NCI-H345 (cell line): ENCODE data around the gene TMCO4.

ENCODE experiments used
- DNase-seq: peaks from one replicate; lab custom pipeline; 2025; lab: John Stamatoyannopoulos, UW

TMCO4 gene

DNA sequence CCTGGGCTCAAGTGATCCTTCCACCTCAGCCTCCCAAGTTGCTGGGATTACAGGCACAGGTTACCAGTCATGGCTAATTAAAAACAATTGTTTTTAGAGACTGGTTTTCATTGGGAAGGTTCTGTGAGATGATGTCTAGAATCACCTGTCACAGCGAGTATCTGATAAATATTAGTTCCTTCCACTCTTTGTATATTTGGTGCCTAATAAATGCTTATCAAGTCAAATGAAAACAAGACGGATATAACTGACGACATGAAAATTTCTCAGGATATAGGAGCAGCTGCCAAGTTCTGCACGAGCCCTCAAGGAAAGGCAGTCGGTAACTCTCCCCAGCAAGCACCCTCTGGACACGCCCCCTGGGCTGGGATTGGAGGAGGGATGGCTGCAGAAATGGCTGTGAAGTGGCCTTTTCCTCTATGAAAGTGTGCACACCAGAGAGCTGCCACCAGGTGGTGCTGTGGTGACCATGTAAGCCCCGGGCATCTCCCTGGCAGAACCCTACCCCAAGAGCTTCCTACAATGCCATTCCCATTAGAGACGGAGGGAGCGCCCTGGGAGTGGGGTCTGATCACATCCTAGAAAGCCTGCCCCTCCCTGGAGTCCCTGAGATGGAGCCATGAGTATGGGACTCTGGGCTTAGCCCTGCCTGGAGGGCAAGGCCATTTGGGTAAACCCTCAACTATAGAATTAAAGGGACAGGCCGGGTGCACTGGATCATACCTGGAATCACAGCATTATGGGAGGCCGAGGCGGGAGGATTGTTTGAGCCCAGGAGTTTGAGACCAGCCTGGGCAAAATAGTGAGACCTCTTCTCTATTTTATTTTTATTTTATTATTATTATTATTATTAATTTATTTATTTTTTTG is 84.1 kb downstream of the TMCO4 start:
- DNase-seq, result peak; percentile 88

DNA sequence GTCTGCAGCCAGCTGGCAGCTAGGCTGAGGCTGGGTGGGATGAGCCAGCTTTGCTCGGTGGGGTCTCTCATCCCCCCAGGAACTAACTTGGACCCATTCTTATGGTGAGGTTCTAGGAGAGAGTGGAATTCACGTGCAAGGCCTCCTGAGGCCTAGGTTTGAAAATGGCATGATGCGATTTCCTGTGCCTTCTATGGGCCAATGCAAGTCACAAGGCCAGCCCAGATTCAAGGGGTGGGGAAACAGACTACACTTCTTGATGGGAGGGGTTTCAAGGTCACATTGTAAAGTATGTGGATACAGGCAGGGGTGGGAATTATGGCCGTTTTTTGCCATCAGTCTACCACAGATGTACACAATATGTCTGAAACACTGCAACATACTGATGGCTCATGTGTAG is 86.8 kb downstream of the TMCO4 start:
- DNase-seq, result no peak

DNA sequence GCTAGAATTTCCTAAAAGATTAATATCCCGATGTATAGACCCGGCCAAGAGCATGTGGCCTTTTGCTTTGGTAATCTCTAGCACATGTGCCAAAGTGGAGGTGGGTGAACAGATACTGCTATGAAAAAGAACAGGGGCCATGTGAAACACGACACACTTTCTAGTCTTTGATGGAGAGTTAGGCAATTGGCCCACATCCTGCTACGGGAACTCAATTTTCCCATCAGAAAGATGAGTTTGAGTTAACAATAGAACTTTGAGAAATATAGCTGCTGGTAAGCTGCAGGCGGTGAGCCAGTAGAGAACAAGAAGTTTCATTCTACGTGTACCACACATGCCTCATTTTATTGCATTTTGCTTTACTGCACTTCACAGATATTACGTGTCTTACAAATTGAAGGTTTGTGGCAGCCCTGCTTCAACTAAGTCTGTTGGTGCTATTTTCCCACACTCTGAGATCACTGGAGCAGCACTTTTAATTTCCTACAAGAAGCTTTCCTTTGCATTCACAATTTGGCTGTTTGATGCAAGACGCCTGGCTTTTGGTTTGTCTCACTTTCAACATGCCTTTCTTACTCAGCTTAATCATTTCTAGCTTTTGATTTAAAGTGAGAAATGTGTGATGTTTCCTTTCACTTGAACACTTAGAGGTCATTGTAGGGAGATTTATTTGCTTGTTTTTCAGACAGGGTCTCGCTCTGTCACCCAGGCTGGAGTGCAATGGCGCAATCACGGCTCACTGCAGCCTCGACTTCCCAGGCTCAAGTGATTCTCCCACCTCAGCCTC is 88.7 kb downstream of the TMCO4 start:
- no peak for DNase-seq

DNA sequence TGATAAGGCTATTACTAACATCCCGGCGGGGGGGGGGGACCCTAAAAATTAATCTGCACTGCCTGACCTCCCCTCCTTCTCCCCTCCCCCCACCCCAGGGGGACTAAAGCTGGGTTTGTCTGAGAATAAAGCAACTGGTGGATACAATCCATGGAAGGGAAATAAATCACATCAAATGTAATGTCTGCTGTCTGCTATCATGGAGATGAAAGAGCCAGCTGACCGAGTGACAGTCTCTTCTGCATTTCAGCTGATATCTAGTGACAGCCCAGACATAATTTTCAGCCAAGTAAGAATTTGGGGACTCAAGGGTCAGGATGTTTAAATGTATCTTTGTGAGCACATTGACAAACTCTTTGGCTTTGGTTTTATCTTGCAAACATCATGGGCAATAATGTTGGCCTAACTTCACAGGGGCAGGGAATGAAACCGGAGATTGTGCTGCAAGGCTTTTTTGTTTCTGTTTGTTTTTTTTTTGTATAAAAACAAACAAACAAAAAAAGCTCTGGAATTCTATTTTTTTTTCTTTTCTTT is 90.4 kb downstream of the TMCO4 start:
- no peak for DNase-seq

DNA sequence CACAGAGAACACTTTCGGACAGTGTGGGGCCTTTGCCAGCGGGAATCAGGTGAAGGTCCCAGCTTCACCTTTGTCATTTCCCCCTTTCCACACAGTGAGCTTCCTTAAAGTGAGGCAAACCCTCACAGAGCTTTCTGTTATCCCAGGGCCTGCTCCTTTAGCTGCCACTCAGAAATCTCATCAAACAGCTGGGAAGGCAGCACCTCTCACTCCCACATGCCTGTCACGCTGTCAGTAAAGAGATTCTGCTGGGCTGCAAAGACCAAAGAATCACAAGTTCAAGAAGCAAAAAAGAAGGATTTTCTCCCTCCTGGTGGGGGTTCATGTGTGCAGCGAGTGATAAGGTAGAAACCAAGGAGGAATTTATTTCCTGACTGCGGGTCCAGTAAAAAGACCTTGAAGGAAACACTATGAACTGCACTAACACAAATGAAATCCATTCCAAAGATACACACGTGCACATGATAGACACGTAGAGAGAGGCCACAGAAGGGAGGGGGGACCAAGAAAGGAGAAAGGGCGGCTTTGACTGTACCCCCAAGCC is 91.1 kb downstream of the TMCO4 start:
- DNase-seq, result no peak

DNA sequence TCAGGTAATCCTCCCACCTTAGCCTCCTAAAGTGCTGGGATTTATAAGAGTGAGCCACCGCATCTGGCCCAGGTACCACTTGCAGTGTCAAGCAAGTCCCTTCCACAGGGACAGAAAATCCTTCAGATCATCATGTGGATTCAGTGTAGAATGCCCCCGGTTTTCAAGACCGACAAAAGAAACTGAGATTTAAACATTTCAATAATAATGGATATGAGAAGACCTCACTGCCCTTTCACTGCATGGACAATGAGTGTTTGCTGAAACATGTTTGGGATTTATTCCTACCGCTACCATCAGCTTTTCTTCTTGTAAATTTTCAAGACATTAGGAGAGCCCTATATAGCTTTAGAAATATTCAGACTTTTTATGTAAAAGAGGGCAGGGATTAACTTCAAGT is 93.6 kb downstream of the TMCO4 start:
- DNase-seq, result no peak

DNA sequence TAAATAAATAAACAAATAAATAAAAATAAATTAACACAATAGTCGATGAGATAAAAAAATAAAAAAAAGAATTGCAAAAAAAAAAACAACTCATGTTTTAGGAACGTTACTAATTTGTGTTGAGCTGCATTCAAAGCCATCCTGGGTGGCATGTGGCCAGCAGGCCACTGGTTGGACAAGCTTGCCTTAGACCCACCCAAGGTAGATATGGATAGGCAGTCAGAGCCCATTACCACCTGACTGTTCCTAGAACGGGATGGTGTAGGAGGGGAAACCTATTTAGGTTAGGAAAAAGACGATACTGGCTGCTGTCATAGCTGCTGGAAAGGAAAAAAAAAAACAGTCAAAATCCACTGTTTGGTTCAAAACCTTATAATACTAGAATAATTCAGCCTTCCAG is 94.3 kb downstream of the TMCO4 start:
- DNase-seq, result no peak

DNA sequence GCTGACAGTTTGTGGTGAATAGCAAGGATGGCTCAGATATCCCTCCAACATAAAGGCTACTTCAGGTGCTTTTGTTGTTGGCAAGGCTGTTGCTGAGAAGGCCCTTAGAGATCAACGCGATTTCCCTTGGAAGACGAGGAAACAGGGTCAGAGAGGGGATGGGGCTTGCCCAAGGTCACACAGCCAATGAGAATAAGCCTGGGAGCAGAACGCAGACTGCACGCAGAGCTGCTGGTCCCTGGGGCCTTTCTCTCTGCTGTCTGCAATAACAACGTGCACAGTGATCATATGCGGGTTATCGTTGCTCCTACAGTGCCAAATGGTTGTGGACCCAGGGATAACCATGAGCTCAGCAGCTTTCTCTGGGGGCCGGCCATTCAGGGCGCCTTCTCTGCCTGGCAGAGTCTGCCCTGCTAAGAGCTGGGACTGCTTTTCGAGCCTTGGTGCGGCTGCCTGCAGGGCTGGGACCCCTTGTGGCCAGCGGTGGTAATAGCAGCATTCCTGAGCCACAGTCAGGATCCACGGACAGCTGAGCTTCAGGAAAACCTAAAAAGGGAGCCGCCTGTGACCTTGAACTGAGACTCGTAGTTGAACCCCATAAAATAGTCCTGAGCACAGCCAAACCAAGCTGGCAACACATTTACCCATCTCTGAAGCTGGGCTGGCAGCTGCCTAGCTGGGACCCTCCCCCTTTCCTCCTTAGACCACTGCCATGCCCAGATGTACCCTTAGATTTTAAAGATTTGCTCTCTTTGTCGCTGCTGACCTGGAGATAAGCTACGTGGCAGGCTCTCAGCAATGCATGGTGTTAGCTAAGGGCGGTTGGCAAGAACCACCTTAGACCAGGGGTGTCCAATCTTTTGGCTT is 95.2 kb downstream of the TMCO4 start:
- peak; percentile 64 for DNase-seq

DNA sequence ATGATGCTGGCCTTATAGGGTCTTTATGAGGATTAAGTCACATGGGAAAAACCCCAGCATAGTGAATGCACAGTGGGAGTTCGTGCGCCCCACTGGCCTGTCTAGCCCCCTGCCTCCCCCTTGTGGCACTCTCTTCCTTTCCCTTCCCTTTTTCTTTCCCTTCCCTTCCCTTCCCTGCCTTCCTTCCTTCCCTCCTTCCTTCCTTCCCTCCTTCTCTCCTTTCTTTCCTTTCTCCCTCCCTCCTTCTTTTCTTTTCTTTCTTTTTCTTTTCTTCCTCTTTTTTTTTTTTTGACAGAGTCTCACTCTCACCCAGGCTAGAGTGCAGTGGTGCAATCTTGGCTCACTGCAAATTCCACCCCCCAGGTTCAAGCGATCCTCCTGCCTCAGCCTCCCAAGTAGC is 96.4 kb downstream of the TMCO4 start:
- DNase-seq, result no peak

DNA sequence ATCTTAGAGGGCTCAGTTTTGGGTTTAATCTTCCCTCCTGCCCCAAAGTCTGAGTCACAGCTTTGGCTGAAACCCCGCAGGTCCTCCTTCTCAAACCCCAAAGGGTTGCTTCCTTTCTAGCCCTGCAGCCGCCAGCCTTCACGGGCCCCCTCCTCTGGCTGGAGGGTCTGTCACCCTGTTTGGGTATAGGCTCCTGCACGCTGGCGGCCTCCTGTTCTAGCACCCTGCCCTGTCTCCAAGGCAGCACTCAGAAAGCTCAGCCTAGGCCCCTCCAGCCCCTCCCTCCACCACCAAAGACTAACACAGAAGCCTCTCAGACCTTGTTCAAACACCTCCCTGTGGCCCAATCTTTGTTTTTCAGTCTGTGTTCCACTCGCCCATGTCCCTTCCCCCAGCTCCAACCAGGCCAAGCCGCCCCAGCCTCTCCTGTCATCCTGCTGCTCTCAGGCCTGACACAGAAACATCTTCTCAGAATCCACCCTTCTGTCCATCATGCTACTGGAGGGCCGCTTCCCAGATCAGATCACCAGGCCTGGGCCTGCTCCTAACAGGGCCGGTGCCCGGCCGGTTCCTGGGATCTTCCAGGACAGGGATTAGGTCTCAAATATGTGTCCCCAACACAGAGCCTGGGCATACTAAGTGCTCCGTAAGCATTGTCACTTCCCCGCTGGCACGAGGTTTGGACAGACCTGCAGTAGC is 99.5 kb downstream of the TMCO4 start:
- DNase-seq, result no peak

DNA sequence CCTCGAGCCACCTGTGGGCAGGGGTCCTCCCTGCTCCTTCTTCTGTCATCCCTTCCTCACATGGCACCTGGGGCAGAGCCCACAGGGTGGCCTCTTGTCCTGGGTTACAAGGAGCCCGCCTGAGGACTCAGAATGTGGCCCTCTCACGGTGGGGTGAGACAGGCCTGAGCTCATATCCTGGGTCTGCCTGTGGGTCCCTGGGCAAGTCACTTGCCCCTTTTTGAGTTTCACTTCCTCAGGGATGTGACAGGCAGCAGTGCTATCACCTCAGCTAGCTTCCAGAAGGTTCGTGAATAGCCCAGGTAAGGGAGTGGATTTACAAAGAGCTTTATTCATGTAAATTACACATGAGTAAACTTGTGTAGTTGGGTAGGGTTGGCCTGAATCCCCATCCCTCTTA is 101.5 kb downstream of the TMCO4 start:
- DNase-seq, result no peak

DNA sequence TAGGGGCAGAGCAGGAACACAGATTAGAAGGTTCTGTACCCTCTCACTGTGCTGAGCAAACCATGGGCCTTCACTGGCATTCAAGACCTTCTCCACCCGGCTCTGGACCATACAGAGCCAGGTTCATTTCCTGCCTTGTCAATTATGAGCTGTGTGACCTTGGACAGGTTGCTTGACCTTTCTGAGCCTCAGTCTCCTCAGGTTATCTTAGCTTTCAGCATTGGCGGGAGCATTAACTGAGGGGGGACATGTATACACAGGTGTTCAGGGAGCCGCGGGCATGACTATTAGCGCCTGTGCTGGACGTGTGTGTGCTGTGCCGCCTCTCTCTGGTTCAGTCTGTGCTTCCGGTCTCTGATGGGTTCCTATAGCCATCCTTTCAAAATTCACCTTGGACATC is 102.9 kb downstream of the TMCO4 start:
- no peak for DNase-seq

DNA sequence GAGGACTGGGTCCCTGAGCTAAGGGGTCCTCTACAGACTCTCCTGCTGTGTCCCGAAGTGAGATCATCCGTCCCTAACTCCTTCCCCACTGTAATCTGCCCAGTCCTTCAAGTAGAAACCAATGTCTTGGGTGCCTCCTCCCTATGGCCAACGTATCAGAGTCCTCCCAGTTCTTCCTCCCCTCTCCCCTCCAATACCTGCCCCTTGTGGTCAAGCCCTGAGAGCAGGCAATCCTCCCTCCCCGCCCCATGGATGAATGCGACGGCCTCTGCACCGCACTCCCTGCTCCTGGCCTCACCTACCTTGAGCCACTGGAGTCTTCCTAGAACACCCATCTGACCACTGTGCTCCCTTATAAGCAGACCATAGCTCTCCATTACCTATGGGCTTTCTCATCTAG is 103.9 kb downstream of the TMCO4 start:
- no peak for DNase-seq

DNA sequence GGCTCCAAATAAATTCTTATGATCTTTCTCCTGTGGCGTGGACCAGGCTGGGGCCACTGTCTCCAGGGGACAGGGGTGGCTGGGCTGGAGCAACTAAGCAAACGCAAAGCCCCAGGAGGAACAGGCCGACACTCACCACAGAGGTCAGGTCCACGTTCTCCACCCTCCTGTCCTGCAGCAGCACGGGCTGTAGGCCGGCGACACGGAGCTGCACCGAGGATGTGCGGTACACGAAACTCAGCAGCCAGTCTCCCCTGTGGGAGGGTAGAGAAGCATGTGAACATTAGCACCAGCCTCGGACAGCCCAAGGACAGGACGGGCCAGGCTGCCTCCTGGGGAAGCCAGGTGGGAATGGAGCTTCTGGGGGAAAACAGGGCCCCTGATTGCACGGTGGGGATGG is 105.4 kb downstream of the TMCO4 start:
- no peak for DNase-seq

DNA sequence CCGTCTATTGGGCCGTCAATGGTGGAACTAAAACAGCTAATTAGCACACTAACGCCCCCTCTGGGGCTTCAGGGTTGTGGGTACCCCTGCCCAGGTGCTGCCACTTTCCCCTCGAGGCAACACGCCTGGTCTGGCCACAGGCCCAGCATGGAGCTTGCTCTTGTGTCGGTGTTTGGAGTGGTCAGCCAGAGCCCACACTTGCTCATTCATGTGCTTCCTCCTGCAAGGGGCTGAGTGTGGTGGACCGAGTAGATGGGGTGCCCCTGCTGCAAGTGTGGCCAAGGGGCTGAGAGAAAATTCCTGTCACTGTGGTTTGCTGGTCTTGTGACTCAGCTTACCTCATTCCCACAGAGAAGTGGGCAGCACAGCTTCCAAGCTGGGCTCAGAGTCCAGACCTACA is 109.4 kb downstream of the TMCO4 start:
- DNase-seq, result no peak

DNA sequence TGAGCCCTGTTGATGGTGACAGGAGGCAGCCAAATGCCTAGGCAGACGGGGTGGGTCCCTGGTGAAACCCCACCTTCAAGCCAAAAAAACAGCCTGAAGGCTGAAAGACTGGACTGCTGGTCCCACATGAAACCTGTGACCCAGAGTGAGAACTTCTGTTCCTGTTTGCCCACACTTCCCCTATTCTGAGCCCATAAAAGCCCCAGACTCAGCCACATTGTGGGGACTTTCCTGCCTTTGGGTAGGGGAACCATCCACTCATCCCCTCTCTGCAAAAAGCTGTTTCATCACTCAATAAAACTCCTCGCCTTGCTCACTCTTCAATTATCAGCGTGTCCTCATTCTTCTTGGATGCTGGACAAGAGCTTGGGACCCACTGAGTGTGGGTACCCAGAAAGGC is 109.9 kb downstream of the TMCO4 start:
- no peak for DNase-seq

DNA sequence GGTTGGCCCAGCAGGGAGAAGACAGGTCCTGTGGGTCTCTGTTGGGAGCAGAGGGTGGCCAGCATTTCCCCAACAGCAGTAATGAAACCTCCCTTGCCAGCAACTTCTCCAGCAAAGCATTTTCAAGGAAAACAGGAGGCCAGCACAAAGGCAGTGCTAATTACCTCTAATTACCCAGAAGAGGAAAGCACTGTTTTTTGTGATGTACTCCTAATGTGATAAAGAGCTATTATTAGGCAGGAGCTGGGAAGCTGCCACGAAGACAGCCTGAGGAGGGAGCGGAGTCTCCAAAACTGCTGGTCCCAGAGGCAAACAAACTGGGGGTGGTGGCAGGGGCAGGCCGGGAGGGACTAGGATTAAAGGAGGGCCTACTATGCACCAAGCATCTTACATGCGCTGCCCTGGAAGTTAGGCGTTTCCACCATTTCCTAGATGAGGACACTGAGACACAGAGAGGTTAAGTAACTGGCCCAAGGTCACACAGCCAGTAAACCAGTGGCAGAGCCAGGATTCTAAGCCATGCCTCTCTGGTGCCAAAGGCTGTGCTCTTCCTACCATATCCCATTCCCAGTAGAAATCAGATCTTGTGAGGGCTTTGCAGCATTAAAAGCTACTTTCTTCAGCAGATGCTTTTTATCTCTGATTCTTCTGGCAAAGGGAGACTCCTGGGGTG is 110.5 kb downstream of the TMCO4 start:
- no peak for DNase-seq

DNA sequence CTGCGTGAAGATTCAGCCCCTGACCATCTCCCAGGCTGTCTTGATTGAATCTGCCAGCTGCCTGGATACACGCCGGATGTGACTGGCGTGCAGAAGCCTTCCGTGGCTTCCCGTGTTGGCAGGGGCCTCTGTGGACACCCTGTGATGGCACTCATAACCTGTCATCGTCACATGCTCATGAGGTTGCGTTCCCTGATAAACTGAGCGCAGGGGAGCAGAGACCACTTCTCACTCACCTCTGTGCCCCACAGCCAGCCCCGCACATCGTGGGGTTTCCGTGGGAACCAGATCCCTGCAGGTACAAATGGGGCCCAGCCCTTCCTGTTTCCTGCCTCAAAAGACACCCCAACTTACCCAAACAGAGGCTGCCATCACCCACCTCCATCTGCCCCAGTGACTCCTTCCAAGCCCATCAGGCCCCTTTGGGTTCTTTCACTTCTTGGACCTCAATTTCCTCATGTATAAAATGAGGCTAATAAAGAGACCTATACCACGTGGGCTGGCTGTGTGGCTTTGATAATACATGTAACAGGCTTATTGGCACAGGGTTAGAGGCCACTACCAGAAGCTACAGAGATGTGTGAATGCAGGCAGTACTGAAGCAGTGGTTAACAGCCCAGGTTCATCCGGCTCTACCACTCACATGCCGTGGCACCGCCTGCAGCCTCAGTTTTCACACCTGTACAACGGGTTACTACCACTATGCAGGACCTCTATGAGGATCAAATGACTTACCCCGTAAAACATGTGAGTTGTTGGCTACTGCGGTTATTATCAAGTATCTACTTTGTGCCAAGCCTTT is 111.5 kb downstream of the TMCO4 start:
- no peak for DNase-seq

DNA sequence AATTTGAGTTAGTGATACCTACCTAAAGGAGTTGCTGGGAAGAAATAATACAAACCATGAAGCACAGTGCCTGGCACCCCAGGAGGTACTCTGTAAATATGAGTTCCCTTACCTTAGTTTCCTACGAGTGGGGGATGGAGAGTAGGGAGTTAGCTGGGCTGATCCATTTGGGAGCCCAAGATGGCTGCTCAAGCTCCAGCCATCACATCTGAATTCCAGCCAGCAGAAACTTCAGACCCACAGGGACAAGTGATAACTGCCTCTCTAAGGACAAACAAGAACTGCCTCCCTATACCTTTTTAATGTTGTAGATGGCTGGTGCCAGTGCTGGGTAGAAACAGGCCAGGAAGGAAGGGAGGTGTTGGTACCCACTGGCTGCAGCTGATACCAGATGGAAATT is 112.3 kb downstream of the TMCO4 start:
- no peak for DNase-seq

DNA sequence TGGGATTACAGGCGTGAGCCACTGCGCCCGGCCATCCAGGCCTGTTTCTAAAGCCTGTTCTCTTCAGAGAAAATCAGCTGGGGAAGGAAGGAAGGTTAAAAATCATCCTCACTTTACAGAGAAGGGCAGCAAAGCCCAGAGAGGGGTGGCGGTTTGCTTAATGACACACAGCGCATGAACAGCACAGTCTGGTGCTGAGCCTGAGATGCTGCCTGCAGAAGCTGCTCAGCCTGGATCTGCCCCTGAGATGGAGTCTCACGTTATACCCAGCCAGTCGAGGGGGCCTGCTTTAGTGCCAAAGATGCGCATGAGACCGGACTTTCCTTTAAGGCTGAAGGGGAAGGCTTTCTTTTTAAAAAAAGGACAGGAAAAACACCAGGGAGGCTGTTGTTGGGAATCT is 113.7 kb downstream of the TMCO4 start:
- no peak for DNase-seq
